HPDE6-E6E7 (cell line): Measurements from ENCODE around the gene ASIP.
"Not testable (repeated sequence)": the region's sequence is repeated elsewhere in the genome, so short reads cannot be mapped to it uniquely, and the experiment has no call there.

Experiments used
- DNase-seq: peaks from one replicate; pipeline ENCODE4 v3.0.0; 2011; ENCODE audit warnings: missing footprints; ENCODE audit errors: extremely low spot score

Gene ASIP

GRCh38 chr20:34242879-34243278 lies 1.7 kb downstream of the ASIP start:
- no peak for DNase-seq

GRCh38 chr20:34243377-34243776 lies 2.2 kb downstream of the ASIP start:
- DNase-seq = no peak

GRCh38 chr20:34246126-34246626 lies 5.0 kb downstream of the ASIP start:
- no peak for DNase-seq

- no peak for DNase-seq
These were observed 8.1 kb downstream of the ASIP start for GRCh38 chr20:34249291-34249690.

- no peak for DNase-seq
These were observed 8.8 kb downstream of the ASIP start for GRCh38 chr20:34250005-34250404.

GRCh38 chr20:34251619-34252018 lies 10.4 kb downstream of the ASIP start:
- no peak for DNase-seq

- not testable (repeated sequence) for DNase-seq
These were observed 11.3 kb downstream of the ASIP start for GRCh38 chr20:34252431-34253086.

GRCh38 chr20:34254979-34255378 lies 13.8 kb downstream of the ASIP start:
- DNase-seq = no peak

GRCh38 chr20:34256629-34257124 lies 15.5 kb downstream of the ASIP start:
- no peak for DNase-seq

- no peak for DNase-seq
These were observed 19.2 kb downstream of the ASIP start for GRCh38 chr20:34260208-34260942.

GRCh38 chr20:34262488-34263288 lies 21.5 kb downstream of the ASIP start:
- DNase-seq = no peak

- not testable (repeated sequence) for DNase-seq
These were observed 22.2 kb downstream of the ASIP start for GRCh38 chr20:34263468-34263867.

- DNase-seq = no peak
These were observed 22.9 kb downstream of the ASIP start for GRCh38 chr20:34264141-34264540.

GRCh38 chr20:34268145-34268544 lies 26.9 kb downstream of the ASIP start:
- no peak for DNase-seq

GRCh38 chr20:34268851-34269636 lies 27.8 kb downstream of the ASIP start:
- DNase-seq = no peak

- DNase-seq = no peak
These were observed 28.9 kb downstream of the ASIP start for GRCh38 chr20:34269996-34270627.

GRCh38 chr20:34271956-34272355 lies 30.7 kb downstream of the ASIP start:
- no peak for DNase-seq

GRCh38 chr20:34274694-34275093 lies 33.5 kb downstream of the ASIP start:
- DNase-seq = no peak

GRCh38 chr20:34281177-34281576 lies 40.0 kb downstream of the ASIP start:
- DNase-seq = no peak

- DNase-seq = no peak
These were observed 40.8 kb downstream of the ASIP start for GRCh38 chr20:34282041-34282440.

- DNase-seq = no peak
These were observed 42.6 kb downstream of the ASIP start for GRCh38 chr20:34283844-34284243.
